ENCODE data around the gene VSIG8.

GRCh38 chr1:159829822-159830465 is 32.5 kb downstream of the VSIG8 start:
- TF ChIP-seq TSHZ2 (CRISPR knock-in tag; IDR thresholded peaks at IDR 0.05) (no peak), PATZ1 (CRISPR knock-in tag; IDR thresholded peaks at IDR 0.05; ENCODE audit: borderline replicate concordance) (no peak), OSR1 (CRISPR knock-in tag; IDR thresholded peaks at IDR 0.05) (no peak), ZFP3 (CRISPR knock-in tag; IDR thresholded peaks at IDR 0.05) (no peak), ZFP30 (CRISPR knock-in tag; IDR thresholded peaks at IDR 0.05) (no peak)

Measured in SK-N-SH treated with all-trans-retinoic acid at 6 μM for 48 hours (cell line).